Fibroblast of pulmonary artery (primary cell): ENCODE results near the gene AXL.

ENCODE experiments used
- DNase-seq: peaks from one replicate; pipeline ENCODE4 v3.0.0-alpha.2; 2010; ENCODE audit warnings: low read depth
- H3K4me3 ChIP-seq: replicated peaks from 2 replicates; pipeline ENCODE4 v1.5.1; 2011; ENCODE audit warnings: low read depth, mild to moderate bottlenecking, control low read depth, low read length, moderate library complexity
- CTCF ChIP-seq: IDR thresholded peaks from 2 replicates; pipeline ENCODE4 v1.5.1; 2011; ENCODE audit warnings: mild to moderate bottlenecking, control low read depth, low read length, inconsistent platforms; ENCODE audit errors: missing control alignments

AXL gene

GRCh38 chr19:41217741-41218140 is 1.3 kb upstream of the AXL start:
- no peak for TF ChIP-seq CTCF
- H3K4me3 ChIP-seq, result no peak overlapping the region
- DNase-seq, result no peak

GRCh38 chr19:41218249-41218614 is 791 bp upstream of the AXL start:
- DNase-seq, result no peak
- H3K4me3 ChIP-seq, result peak overlapping the region; percentile 70

GRCh38 chr19:41219924-41220567 is 1.0 kb downstream of the AXL start:
- no peak for TF ChIP-seq CTCF
- H3K4me3 ChIP-seq, result peak overlapping the region; percentile 70
- DNase-seq, result peak; percentile 64

More at GRCh38 chr19:41218249-41218614, 791 bp upstream of the AXL start:
- TF ChIP-seq CTCF, result no peak

GRCh38 chr19:41220811-41221210 is 1.8 kb downstream of the AXL start:
- no peak for TF ChIP-seq CTCF
- no peak for DNase-seq
- peak overlapping the region; percentile 70 for H3K4me3 ChIP-seq

- no peak for TF ChIP-seq CTCF
- no peak for DNase-seq
- H3K4me3 ChIP-seq, result no peak overlapping the region
These were observed 2.6 kb downstream of the AXL start for GRCh38 chr19:41221514-41222205.

GRCh38 chr19:41222240-41222639 is 3.2 kb downstream of the AXL start:
- DNase-seq, result no peak
- no peak for TF ChIP-seq CTCF
- H3K4me3 ChIP-seq, result no peak overlapping the region
